Liver (tissue), 9 donors: ENCODE results near the gene HES4. TPM values are rescaled to one million over a fixed set of nuclear protein-coding genes. Genes with fewer than 3 reads are reported as not detected.

ENCODE experiments used
- DNase-seq: peaks from one replicate; pipeline ENCODE4 v3.0.0-alpha.2; 2017; ENCODE audit warnings: low spot score
- H3K27ac ChIP-seq, 2 donors: one replicate each; pipeline ENCODE4 v1.7.0; 2013; ENCODE audit warnings: inconsistent platforms in 2 of 2, low read length in 2 of 2, control low read depth in 1 of 2, low read depth in 1 of 2, mild to moderate bottlenecking in 1 of 2
- H3K27me3 ChIP-seq, 4 donors: one replicate each; pipeline versions ENCODE4 v1.6.1 to v1.7.0; 2013; ENCODE audit warnings: low read length in 3 of 4, inconsistent platforms in 1 of 4, mild to moderate bottlenecking in 1 of 4, moderate library complexity in 1 of 4; ENCODE audit not compliant: control insufficient read depth in 4 of 4, insufficient read depth in 4 of 4
- H3K36me3 ChIP-seq, 4 donors: one replicate each; pipeline versions ENCODE4 v1.6.1 to v1.7.0; 2013; ENCODE audit warnings: low read length in 3 of 4, mild to moderate bottlenecking in 3 of 4, low read depth in 1 of 4, moderate library complexity in 1 of 4; ENCODE audit not compliant: control insufficient read depth in 4 of 4, insufficient read depth in 3 of 4
- H3K4me1 ChIP-seq, 4 donors: one replicate each; pipeline versions ENCODE4 v1.6.1 to v1.7.0; 2013; ENCODE audit warnings: low read length in 3 of 4, mild to moderate bottlenecking in 3 of 4, moderate library complexity in 1 of 4; ENCODE audit not compliant: control insufficient read depth in 4 of 4, insufficient read depth in 4 of 4
- H3K4me3 ChIP-seq, 3 donors: one replicate each; pipeline versions ENCODE4 v1.6.1 to v1.7.0; 2013; ENCODE audit warnings: low read length in 3 of 3, control low read depth in 1 of 3, low read depth in 1 of 3, mild to moderate bottlenecking in 1 of 3
- H3K9ac ChIP-seq, 2 donors: one replicate each; pipeline ENCODE4 v1.7.0; 2013; ENCODE audit warnings: low read length in 2 of 2, mild to moderate bottlenecking in 2 of 2, moderate library complexity in 2 of 2, control low read depth in 1 of 2, low read depth in 1 of 2
- H3K9me3 ChIP-seq, 4 donors: one replicate each; pipeline versions ENCODE4 v1.6.1 to v1.7.0; 2013; ENCODE audit warnings: low read length in 3 of 4; ENCODE audit not compliant: control insufficient read depth in 4 of 4
- ATF3 ChIP-seq: IDR thresholded peaks from 2 replicates; pipeline ENCODE4 v1.6.1; 2016; ENCODE audit warnings: antibody characterized with exemption
- EGR1 ChIP-seq, 2 donors: IDR thresholded peaks; 2 replicates each; pipeline ENCODE4 v1.6.1; 2016 to 2018; ENCODE audit warnings: antibody characterized with exemption in 2 of 2, low read depth in 2 of 2
- HNF4A ChIP-seq, 2 donors: conservative IDR thresholded peaks; 2 replicates each; pipeline ENCODE4 v1.6.1; 2016; ENCODE audit warnings: antibody characterized with exemption in 2 of 2, mild to moderate bottlenecking in 2 of 2
- HNF4G ChIP-seq: IDR thresholded peaks from 2 replicates; pipeline ENCODE4 v1.6.1; 2016; ENCODE audit warnings: antibody characterized with exemption
- JUND ChIP-seq, 2 donors: IDR thresholded peaks; 2 replicates each; pipeline ENCODE4 v1.6.1; 2016; ENCODE audit warnings: antibody characterized with exemption in 2 of 2
- RAD21 ChIP-seq, 2 donors: IDR thresholded peaks; 2 replicates each; pipeline ENCODE4 v1.6.1; 2016; ENCODE audit warnings: antibody characterized with exemption in 2 of 2, mild to moderate bottlenecking in 2 of 2
- REST ChIP-seq: IDR thresholded peaks from 2 replicates; pipeline ENCODE4 v1.6.1; 2016; ENCODE audit warnings: antibody characterized with exemption, mild to moderate bottlenecking
- RXRA ChIP-seq, 2 donors: IDR thresholded peaks; 2 replicates each; pipeline ENCODE4 v1.6.1; 2017 to 2018; ENCODE audit warnings: antibody characterized with exemption in 2 of 2, mild to moderate bottlenecking in 1 of 2
- SP1 ChIP-seq: IDR thresholded peaks from 2 replicates; pipeline ENCODE4 v1.6.1; 2018; ENCODE audit warnings: antibody characterized with exemption, mild to moderate bottlenecking
- TAF1 ChIP-seq: conservative IDR thresholded peaks from 2 replicates; pipeline ENCODE4 v1.6.1; 2016; ENCODE audit warnings: antibody characterized with exemption, mild to moderate bottlenecking
- ZBTB33 ChIP-seq: IDR thresholded peaks from 2 replicates; pipeline ENCODE4 v1.6.1; 2016; ENCODE audit warnings: antibody characterized with exemption
- WGBS: extraction: QIAGEN DNeasy Blood & Tissue Kit; methylation state at CpG from one replicate; pipeline ENCODE4 v1.1.7; 2013; 5-methylcytosine and 5-hydroxymethylcytosine counted together
- polyA plus RNA-seq, 2 donors: library from polyadenylated mRNA; stranded (reverse) in 1 of 2; unstranded in 1 of 2; fragments of 200-250 nt in 1 of 2; fragments of >200 nt in 1 of 2; fragmentation: Nextera tagmentation in 1 of 2; extraction: Ambion mirVana in 1 of 2; gene quantifications; one replicate each; pipeline versions ENCODE4 v1.2.1 to v1.2.3, GENCODE V29; 2013 to 2015
- total RNA-seq, 2 donors: library from RNA; depleted of rRNA; stranded (reverse); fragments of >200 nt; gene quantifications; one replicate each; pipeline ENCODE4 v1.2.3, GENCODE V29; 2014
- donor health status: healthy.
- donor health status: healthy.
- donor health status: healthy.
- donor health status: healthy.
- donor health status: healthy.

Gene HES4
- total and polyA plus RNA-seq, 4 donors = 0.93 to 1.9 (median 1.7) TPM

GRCh38 chr1:1041873-1042272 is 42.0 kb upstream of the HES4 start:
- H3K27me3 ChIP-seq = peaks cover 0 to 3% (median 0%) of the 10 kb centered on the region in 4 donors
- no peak overlapping the region for H3K4me3 ChIP-seq
- no peak for TF ChIP-seq TAF1
- TF ChIP-seq HNF4A (conservative IDR thresholded peaks at IDR 0.05) = no peak
- TF ChIP-seq JUND (IDR thresholded peaks at IDR 0.05) = no peak
- no peak for TF ChIP-seq SP1
- no peak for TF ChIP-seq ZBTB33
- TF ChIP-seq RXRA (IDR thresholded peaks at IDR 0.05) = no peak
- TF ChIP-seq REST = no peak
- TF ChIP-seq EGR1 (IDR thresholded peaks at IDR 0.05; ENCODE audit: low read depth in 2 of 2) = no peak
- TF ChIP-seq HNF4G = no peak
- TF ChIP-seq ATF3 = no peak
- H3K27ac ChIP-seq = no peak overlapping the region
- H3K4me1 ChIP-seq = peaks cover 8 to 13% (median 10%) of the 10 kb centered on the region in 4 donors
- H3K9ac ChIP-seq = no peak overlapping the region
- 93% methylated on average over 25 of the region's 25 CpGs for WGBS
- H3K36me3 ChIP-seq = peaks cover 0 to 19% (median 5%) of the 10 kb centered on the region in 4 donors
- no peaks in the 10 kb centered on the region for H3K9me3 ChIP-seq
- DNase-seq = no peak

GRCh38 chr1:1041092-1041523 is 41.2 kb upstream of the HES4 start:
- no peak overlapping the region for H3K9ac ChIP-seq
- WGBS = 75% methylated on average over 56 of the region's 60 CpGs
- no peak for TF ChIP-seq RAD21 (IDR thresholded peaks at IDR 0.05)
- H3K4me3 ChIP-seq = no peak overlapping the region
- peaks cover 8 to 13% (median 10%) of the 10 kb centered on the region in 4 donors for H3K4me1 ChIP-seq
- H3K27me3 ChIP-seq = peaks cover 0 to 3% (median 0%) of the 10 kb centered on the region in 4 donors
- H3K27ac ChIP-seq = no peak overlapping the region
- peaks cover 0 to 16% (median 4%) of the 10 kb centered on the region in 4 donors for H3K36me3 ChIP-seq
- DNase-seq = no peak
- H3K9me3 ChIP-seq = no peaks in the 10 kb centered on the region
